HL-60/S4 (cell line): Measurements from ENCODE around the gene RACK1.

Experiments
- in situ Hi-C: fragments of 300-500 bp; cut with MboI; formaldehyde crosslinking; loops from 2 replicates; pipeline ENCODE4 v1.14.3; 2022; ENCODE audit warnings: low sequenced_read_pairs

Gene RACK1

GRCh38 chr5:181234455-181235306 lies 9.0 kb downstream of the RACK1 start:
- in situ Hi-C loops, result no loop called here

- in situ Hi-C loops, result no loop called here
These were observed 9.8 kb downstream of the RACK1 start for GRCh38 chr5:181233801-181234454.

GRCh38 chr5:181233088-181233800 lies 10.5 kb downstream of the RACK1 start:
- in situ Hi-C loops, result no loop called here

DNA sequence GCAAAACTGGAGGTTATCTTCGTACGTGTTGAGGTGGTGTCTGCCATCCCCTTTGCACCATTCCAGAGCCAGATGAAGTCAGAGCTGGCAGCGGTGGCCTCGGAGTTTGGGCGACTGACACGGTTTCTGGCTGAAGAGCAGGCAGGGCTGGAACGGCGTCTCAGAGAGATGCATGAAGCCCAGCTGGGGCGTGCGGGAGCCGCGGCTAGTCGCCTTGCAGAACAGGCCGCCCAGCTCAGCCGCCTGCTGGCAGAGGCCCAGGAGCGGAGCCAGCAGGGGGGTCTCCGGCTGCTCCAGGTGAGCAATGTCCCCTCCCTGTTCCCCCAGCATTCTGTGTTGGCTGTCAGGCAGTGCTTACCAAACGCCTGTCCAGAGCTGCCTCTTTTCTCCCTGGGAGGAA lies 11.1 kb downstream of the RACK1 start:
- in situ Hi-C loops, result no loop called here

GRCh38 chr5:181231432-181231831 lies 12.3 kb downstream of the RACK1 start:
- in situ Hi-C loops, result no loop called here

DNA sequence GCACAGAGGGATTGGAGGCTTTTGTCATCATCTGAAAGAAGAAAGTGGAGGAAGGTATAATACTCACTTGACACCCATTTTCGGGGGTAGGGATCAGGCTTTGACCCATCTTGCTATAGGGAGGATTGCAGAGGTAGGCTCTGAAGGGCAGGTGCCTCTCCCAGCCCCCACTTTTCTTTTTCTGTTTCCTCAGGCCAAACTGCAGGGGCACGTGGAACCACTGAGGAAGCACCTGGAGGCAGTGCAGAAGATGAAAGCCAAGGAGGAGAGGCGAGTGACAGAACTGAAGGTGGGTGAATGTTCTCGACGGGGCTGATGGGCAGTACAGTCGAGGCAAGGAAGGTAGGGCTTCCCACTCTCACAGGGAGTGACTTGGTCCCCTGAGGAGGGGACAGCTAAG lies 13.2 kb downstream of the RACK1 start:
- in situ Hi-C loops, result no loop called here

GRCh38 chr5:181229996-181230395 lies 13.7 kb downstream of the RACK1 start:
- in situ Hi-C loops, result no loop called here

DNA sequence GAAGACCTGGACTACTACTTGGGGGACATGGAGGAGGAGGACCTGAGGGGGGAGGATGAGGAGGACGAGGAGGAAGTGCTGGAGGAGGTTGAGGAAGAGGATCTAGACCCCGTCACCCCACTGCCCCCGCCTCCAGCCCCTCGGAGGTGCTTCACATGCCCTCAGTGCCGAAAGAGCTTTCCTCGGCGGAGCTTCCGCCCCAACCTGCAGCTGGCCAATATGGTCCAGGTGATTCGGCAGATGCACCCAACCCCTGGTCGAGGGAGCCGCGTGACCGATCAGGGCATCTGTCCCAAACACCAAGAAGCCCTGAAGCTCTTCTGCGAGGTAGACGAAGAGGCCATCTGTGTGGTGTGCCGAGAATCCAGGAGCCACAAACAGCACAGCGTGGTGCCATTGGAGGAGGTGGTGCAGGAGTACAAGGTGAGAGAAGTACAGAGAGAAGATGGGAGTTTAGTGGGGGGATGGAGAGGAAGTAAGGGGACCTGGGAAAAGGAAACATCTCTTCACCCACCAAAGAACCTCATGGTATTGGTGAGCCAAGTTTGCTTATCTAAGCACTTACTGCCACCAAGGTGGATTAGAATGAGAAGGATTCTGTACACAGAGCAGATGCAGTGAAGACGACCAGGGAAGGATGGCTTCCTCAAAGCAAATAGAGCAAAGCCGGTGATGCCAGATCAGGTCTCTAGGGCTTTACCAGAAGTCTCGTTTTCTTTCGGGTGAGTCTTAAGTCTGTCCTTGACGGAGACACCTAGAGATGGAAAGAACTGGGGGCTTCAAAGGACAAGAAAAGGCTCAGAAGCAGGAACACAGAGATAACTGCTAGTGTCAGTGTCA lies 19.1 kb downstream of the RACK1 start:
- in situ Hi-C loops, result loop anchor here (5.0 kb wide), 1 partner anchor 37 kb away; no protein-coding TSS in a partner anchor

DNA sequence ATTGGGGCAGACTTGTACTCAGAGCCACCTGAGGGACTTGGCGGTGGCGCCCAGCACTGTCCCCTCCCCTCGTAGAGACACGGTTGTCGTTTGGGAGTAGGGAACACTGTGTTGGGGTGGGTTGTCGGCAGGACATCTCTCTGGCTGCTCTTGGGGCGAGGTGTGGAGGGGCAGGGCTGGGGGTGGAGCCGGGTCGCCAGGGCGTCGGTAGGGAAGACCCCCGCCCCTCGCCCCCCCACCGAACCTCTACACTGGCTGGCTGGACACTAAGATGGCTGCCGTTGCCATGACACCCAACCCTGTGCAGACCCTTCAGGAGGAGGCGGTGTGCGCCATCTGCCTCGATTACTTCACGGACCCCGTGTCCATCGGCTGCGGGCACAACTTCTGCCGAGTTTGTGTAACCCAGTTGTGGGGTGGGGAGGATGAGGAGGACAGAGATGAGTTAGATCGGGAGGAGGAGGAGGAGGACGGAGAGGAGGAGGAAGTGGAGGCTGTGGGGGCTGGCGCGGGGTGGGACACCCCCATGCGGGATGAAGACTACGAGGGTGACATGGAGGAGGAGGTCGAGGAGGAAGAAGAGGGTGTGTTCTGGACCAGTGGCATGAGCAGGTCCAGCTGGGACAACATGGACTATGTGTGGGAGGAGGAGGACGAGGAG lies 19.8 kb downstream of the RACK1 start:
- in situ Hi-C loops, result loop anchor here (5.0 kb wide), 1 partner anchor 37 kb away; no protein-coding TSS in a partner anchor

DNA sequence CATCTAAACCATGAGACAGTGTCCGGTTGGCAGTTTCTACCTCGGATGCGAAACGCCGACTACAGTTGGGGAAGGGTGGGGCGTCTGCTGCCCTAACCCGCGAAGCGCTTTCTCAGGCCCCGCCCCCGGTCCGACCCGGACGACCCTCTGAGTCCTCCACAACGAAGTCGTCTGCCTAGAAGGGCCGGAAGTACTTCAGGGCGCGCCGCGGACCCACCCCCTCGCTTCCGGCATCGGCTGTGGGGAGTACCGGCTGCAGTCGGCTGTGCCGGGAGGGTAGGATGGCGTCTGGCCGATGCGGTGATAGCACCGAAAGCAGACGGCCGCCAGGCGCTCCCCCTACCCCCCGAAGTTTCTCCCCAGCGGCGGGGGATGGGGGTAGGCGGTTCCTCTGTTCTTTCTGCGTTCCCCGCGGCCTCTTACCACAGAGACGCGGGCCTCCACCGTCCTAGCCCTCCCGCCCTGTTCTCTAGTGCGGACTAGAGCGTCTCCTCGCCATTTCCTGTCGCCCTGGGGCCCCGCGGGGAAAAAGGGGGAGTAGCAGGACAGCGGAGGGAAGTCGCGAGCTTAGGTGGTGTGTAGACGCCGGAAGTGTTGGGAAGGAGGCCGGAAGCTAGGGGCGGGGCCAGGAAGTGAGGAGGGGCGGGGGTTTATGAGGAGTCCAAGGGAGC lies 20.5 kb downstream of the RACK1 start, which contains the start of gene TRIM41:
Gene TRIM41, plus strand, starts transcription at position 224 of the 671 bp plus-strand sequence. CDS start 719 bp downstream, outside the sequence.
- in situ Hi-C loops, result loop anchor here (5.0 kb wide), 1 partner anchor 36 kb away; no protein-coding TSS in a partner anchor

- in situ Hi-C loops, result loop anchor here (5.0 kb wide), 1 partner anchor 35 kb away; no protein-coding TSS in a partner anchor
These were observed 21.1 kb downstream of the RACK1 start for GRCh38 chr5:181222630-181223057.

DNA sequence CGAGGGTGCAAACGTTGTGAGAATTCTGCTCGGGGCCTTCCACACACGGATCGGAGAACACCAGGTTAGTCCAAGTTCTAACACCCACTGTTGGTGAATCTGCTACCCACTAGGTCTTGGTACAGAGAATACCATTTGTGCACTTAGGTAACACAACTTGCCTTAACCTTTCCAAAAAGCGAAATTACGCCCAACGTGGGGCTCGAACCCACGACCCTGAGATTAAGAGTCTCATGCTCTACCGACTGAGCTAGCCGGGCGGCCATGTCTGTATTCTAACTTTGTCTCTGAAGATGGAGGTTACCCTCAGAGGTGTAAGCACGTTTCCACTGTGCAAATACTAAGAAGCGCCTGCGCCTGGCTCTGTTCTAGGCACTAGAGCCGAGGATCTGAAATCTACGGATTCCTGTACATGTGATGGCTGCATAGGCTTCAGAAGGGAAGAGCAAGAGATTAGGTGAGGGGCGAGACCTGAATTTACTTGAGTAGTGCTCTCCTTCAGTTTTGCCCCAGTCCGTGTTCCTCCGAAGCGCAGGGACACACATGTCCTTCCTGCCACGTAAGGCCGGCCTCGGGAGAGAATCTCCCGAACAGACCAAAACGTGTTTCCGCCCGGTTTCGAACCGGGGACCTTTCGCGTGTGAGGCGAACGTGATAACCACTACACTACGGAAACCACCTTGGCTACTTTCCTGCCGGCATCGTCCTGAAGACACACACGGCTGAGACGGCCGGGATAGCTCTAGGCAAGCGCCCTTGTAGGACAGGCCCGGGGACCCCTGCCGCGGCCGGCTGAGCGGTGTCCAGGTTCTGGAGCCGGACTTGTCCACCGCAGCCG lies 21.7 kb downstream of the RACK1 start:
- in situ Hi-C loops, result loop anchor here (5.0 kb wide), 1 partner anchor 35 kb away; no protein-coding TSS in a partner anchor

DNA sequence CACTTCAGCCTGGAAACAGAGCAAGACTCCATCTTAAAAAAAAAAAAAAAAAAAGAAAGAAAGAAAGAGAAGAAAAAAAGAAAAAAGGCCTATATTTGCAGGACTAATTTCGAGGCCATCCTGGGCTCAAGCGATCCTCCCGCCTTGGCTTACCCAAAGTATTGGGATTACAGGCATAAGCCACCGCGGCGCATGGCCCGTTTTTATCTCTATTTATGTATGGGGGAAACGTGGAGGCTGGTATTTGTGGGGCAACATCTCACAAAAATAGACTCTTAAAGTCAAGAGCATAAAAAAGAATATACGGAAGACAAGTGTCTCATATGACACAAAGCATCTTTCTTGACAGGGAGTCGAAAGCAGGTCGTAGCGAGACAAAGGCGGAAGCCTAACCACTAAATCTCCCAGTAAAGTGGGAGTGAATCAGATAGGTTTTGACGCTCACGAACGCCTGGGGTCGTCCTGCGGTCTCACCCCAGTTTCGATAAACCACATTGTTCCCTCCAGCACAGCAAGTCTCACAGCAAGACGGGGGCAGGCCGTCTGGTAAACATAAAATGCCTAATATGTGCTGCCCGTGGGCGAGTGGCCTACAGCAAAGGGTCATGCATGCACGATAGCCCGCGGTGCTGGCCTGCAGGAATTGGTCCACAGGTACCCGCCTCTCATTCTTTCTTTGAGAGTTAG lies 22.5 kb downstream of the RACK1 start:
- in situ Hi-C loops, result loop anchor here (5.0 kb wide), 1 partner anchor 34 kb away; no protein-coding TSS in a partner anchor

GRCh38 chr5:181220178-181220515 lies 23.6 kb downstream of the RACK1 start:
- in situ Hi-C loops, result loop anchor here (5.0 kb wide), 1 partner anchor 33 kb away; no protein-coding TSS in a partner anchor

DNA sequence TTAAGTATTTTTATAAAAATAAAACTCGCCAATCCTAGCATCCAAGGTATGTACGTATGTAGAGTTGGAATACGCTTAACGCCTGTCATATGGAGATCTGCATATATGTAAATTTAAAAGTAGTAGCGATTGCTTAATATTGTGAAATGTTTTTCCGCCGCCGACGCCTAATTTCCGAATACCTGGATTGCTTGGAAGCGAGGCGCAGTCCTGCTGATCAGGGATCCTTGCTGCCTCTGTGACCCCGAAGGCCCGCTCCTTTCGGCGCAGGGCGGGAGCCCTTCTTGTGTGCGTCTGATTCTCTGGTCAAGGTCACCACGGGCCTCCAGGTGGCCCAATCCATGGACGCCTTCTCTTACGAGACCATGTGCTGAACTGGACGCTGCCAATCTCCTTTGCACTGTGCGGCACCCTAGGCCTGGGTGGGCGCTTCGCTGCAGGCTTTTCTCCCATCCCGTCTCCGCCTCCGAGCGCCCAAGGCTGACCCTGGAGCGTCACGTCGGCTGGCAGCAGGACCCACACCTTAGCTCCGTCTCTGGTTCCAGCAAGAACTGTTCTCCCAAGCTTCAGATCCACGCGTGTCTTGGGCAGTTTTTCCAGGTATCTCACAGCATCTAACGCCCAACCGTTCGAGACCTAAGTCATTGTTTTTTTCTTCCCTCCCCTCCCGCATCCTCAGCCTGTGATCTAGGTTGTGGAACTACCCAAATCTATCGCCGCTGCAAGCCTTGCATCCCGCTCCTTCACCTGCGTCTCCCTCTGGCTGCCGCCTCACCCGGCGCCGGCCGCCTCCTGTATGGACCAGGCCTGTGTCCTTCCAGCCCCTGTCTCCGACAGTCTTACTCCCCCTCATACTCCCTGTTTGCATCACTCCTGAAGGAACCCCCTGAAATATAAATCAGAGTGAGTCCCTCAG lies 24.2 kb downstream of the RACK1 start:
- in situ Hi-C loops, result loop anchor here (5.0 kb wide), 1 partner anchor 32 kb away; no protein-coding TSS in a partner anchor

DNA sequence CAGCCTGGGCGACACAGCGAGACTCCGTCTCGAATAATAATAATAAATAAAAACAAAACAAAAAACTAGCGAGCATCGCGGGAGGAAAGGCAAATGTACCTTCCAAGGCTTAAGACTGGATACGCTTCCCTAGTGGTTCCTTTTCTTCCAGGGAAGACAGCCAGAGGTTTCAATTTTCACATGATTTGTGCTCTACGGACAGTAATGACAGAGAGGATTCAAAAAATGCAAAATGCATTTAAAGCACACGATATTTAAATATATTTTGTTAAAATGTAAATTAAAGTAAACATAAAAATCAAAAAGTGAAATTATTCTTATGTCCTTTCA lies 24.9 kb downstream of the RACK1 start:
- in situ Hi-C loops, result no loop called here

GRCh38 chr5:181217803-181218062 lies 26.0 kb downstream of the RACK1 start:
- in situ Hi-C loops, result no loop called here
